ENCODE data around the gene RPUSD1. TPM values are rescaled to one million over a fixed set of nuclear protein-coding genes. Genes with fewer than 3 reads are reported as not detected.

Gene RPUSD1
- total RNA-seq, 2 experiments from 2014 or later: 12.8 to 15.0 TPM

DNA sequence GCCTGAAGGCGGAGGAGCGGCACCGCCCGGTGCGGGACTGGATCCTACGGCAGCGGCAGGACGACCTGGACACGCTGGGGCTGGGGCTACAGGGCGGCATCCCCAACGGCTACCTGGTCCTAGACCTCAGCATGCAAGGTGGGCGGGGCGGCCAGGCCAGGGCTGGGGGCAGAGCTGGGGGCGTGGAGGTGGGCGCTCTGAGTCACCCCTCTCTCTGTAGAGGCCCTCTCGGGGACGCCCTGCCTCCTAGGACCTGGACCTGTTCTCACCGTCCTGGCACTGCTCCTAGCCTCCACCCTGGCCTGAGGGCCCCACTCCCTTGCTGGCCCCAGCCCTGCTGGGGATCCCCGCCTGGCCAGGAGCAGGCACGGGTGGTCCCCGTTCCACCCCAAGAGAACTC, 19.8 kb downstream of the RPUSD1 start:
- Mint-ChIP-seq H3K4me3 (no peak overlapping the region), H3K9me3 (no peaks in the 10 kb centered on the region), H3K36me3 (ENCODE audit: low read depth) (no peaks in the 10 kb centered on the region), H3K27ac (no peak overlapping the region), H3K4me1 (ENCODE audit: low read depth) (no peaks in the 10 kb centered on the region), H3K27me3 (no peaks in the 10 kb centered on the region)
- Histone ChIP-seq H3K4me1 (ENCODE audit: insufficient read depth, low read length) (no peaks in the 10 kb centered on the region), H3K4me3 (ENCODE audit: low read length) (no peak overlapping the region), H3K9me3 (ENCODE audit: control insufficient read depth in 1 of 2, insufficient read depth in 1 of 2, low read length in 2 of 2) (no peaks in the 10 kb centered on the region), H3K27ac (ENCODE audit: low read depth in 1 of 2, low read length in 2 of 2) (no peak overlapping the region), H3K27me3 (ENCODE audit: control insufficient read depth in 1 of 2, insufficient read depth in 2 of 2, low read length in 2 of 2) (peaks cover 0 to 2% of the 10 kb centered on the region in 2 experiments), H3K36me3 (ENCODE audit: insufficient read depth, low read length) (no peaks in the 10 kb centered on the region)
- POLR2A ChIA-PET: no interaction called here
- DNase-seq (peak in 1 of 14 experiments; percentile 19), ATAC-seq (ENCODE audit: poor library complexity) (no peak)
- CTCF ChIA-PET: no interaction called here
- TF ChIP-seq, protein P1, sequence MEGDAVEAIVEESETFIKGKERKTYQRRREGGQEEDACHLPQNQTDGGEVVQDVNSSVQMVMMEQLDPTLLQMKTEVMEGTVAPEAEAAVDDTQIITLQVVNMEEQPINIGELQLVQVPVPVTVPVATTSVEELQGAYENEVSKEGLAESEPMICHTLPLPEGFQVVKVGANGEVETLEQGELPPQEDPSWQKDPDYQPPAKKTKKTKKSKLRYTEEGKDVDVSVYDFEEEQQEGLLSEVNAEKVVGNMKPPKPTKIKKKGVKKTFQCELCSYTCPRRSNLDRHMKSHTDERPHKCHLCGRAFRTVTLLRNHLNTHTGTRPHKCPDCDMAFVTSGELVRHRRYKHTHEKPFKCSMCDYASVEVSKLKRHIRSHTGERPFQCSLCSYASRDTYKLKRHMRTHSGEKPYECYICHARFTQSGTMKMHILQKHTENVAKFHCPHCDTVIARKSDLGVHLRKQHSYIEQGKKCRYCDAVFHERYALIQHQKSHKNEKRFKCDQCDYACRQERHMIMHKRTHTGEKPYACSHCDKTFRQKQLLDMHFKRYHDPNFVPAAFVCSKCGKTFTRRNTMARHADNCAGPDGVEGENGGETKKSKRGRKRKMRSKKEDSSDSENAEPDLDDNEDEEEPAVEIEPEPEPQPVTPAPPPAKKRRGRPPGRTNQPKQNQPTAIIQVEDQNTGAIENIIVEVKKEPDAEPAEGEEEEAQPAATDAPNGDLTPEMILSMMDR (IDR thresholded peaks at IDR 0.05): no peak
- intact Hi-C loops (cut with DNase I, micrococcal nuclease): no loop called here

DNA sequence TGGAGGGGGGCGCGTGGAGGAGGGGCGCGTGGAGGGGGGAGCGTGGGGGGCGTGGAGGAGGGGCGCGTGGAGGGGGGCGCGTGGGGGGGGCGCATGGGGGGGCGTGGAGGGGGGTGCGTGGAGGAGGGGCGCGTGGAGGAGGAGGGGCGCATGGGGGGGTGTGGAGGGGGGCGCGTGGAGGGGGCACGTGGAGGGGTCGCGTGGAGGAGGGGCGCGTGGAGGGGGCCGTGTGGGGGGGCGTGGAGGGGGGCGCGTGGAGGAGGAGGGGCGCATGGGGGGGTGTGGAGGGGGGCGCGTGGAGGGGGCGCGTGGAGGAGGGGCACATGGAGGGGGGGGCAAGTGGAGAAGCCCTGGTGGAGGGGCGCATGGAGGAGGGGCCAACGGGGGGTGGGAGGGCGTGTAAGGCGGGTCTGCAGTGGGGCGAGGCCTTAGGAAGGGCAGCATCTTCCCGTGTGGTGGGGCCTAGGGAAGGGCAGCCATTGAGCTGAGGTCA, 20.4 kb downstream of the RPUSD1 start:
- TF ChIP-seq, protein P1 (IDR thresholded peaks at IDR 0.05): no peak
- Histone ChIP-seq H3K4me1 (ENCODE audit: insufficient read depth, low read length) (no peaks in the 10 kb centered on the region), H3K9me3 (ENCODE audit: control insufficient read depth in 1 of 2, insufficient read depth in 1 of 2, low read length in 2 of 2) (no peaks in the 10 kb centered on the region), H3K36me3 (ENCODE audit: insufficient read depth, low read length) (no peaks in the 10 kb centered on the region), H3K27ac (ENCODE audit: low read depth in 1 of 2, low read length in 2 of 2) (no peak overlapping the region), H3K4me3 (ENCODE audit: low read length) (no peak overlapping the region), H3K27me3 (ENCODE audit: control insufficient read depth in 1 of 2, insufficient read depth in 2 of 2, low read length in 2 of 2) (peaks cover 0 to 2% of the 10 kb centered on the region in 2 experiments)
- no peaks in the 10 kb centered on the region for H3K4me1 Mint-ChIP-seq (ENCODE audit: low read depth)
- intact Hi-C loops (cut with DNase I, micrococcal nuclease): no loop called here
- no peak overlapping the region for H3K4me3 Mint-ChIP-seq
- POLR2A ChIA-PET: no interaction called here
- CTCF ChIA-PET: no interaction called here
- H3K9me3 Mint-ChIP-seq: no peaks in the 10 kb centered on the region
- ATAC-seq (ENCODE audit: poor library complexity): no peak
- H3K27ac Mint-ChIP-seq: no peak overlapping the region
- no peaks in the 10 kb centered on the region for H3K27me3 Mint-ChIP-seq
- no peaks in the 10 kb centered on the region for H3K36me3 Mint-ChIP-seq (ENCODE audit: low read depth)
- peak in 1 of 14 experiments; percentile 16 for DNase-seq

DNA sequence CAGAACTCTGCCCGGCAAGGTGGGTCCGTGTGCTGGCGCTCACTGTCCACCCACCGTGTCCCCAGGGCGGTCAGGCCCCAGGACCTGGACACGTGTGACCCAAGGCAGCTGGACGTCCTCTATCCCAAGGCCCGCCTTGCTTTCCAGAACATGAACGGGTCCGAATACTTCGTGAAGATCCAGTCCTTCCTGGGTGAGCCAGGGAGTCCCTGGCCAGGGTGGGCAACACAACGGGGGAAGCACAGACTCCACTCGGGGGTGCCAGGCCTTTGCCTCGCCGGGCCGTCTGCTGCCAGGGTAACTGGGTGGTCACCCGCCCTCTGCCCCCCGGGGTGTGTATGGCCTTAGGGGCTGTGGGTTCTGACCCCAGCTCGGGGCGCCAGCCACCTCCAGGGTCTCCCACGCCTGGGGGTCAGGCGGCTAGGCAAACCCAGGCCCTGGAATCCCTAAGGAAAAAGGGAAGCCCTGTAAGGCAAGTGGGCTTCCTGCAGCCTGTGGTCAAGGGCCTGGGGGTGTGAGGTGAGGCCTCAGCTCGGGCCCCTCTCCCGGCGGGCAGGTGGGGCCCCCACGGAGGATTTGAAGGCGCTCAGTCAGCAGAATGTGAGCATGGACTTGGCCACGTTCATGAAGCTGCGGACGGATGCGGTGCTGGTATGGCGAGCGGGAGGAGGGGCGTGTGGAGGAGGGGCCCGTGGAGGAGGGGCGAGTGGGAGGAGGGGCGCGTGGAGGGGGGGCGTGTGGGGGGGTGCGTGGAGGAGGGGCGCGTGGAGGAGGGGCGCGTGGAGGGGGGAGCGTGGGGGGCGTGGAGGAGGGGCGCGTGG, 21.2 kb downstream of the RPUSD1 start:
- Histone ChIP-seq H3K9me3 (ENCODE audit: control insufficient read depth in 1 of 2, insufficient read depth in 1 of 2, low read length in 2 of 2) (no peaks in the 10 kb centered on the region), H3K36me3 (ENCODE audit: insufficient read depth, low read length) (no peaks in the 10 kb centered on the region), H3K27ac (ENCODE audit: low read depth in 1 of 2, low read length in 2 of 2) (no peak overlapping the region), H3K4me1 (ENCODE audit: insufficient read depth, low read length) (no peaks in the 10 kb centered on the region), H3K27me3 (ENCODE audit: control insufficient read depth in 1 of 2, insufficient read depth in 2 of 2, low read length in 2 of 2) (peaks cover 0 to 2% of the 10 kb centered on the region in 2 experiments), H3K4me3 (ENCODE audit: low read length) (no peak overlapping the region)
- H3K36me3 Mint-ChIP-seq (ENCODE audit: low read depth): no peaks in the 10 kb centered on the region
- intact Hi-C loops (cut with DNase I, micrococcal nuclease): no loop called here
- peak in 2 of 14 experiments; percentile 4 to 19 for DNase-seq
- ATAC-seq (ENCODE audit: poor library complexity): no peak
- TF ChIP-seq, protein P1 (IDR thresholded peaks at IDR 0.05): no peak
- no peak overlapping the region for H3K27ac Mint-ChIP-seq
- no peaks in the 10 kb centered on the region for H3K9me3 Mint-ChIP-seq
- H3K4me3 Mint-ChIP-seq: no peak overlapping the region
- H3K27me3 Mint-ChIP-seq: no peaks in the 10 kb centered on the region
- H3K4me1 Mint-ChIP-seq (ENCODE audit: low read depth): no peaks in the 10 kb centered on the region
- CTCF ChIA-PET: no interaction called here
- POLR2A ChIA-PET: no interaction called here
